Nephron progenitor cell (in vitro differentiated cells): ENCODE measurements around the gene SPRED2.

ENCODE experiments used
- DNase-seq: peaks from one replicate; pipeline ENCODE4 v3.0.0; 2021
- H3K27ac Mint-ChIP-seq: 2 replicates; pipeline ENCODE4 v1.8.0; 2021; ENCODE audit warnings: mild to moderate bottlenecking, moderate library complexity, mixed read lengths
- H3K27me3 Mint-ChIP-seq: 2 replicates; pipeline ENCODE4 v1.8.0; 2021; ENCODE audit warnings: mild to moderate bottlenecking, low read depth, mixed read lengths; ENCODE audit not compliant: poor library complexity
- H3K36me3 Mint-ChIP-seq: 2 replicates; pipeline ENCODE4 v1.8.0; 2021; ENCODE audit warnings: low read depth, mixed read lengths
- H3K4me1 Mint-ChIP-seq: 2 replicates; pipeline ENCODE4 v1.8.0; 2021; ENCODE audit warnings: mixed read lengths
- H3K4me3 Mint-ChIP-seq: 2 replicates; pipeline ENCODE4 v1.8.0; 2021; ENCODE audit warnings: mild to moderate bottlenecking, moderate library complexity, mixed read lengths
- H3K9me3 Mint-ChIP-seq: 2 replicates; pipeline ENCODE4 v1.8.0; 2021; ENCODE audit warnings: mild to moderate bottlenecking, moderate library complexity, mixed read lengths
- TF ChIP-seq, protein P1 (sequence below): fragments of 200-600 bp; sonication (generic); IDR thresholded peaks from 2 replicates; pipeline ENCODE4 v1.5.0; 2021; ENCODE audit warnings: antibody characterized with exemption

The SPRED2 gene

DNA sequence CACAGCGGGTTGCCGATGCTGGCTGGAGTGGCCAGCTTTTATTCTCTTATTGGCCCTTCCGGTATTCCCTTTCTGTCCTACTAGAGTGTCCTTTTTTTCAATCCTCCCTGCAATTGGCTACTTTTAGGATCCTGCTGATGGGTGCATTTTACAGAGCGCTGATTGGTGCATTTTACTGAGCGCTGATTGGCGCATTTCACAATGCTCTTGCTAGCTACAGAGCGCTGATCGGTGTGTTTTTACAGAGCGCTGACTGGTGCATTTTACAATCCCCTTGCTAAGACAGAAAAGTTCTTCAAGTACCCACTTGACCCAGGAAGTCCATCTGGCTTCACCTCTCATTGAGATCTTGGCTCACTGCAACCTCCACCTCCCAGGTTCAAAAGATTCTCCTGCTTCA is 44.4 kb upstream of the SPRED2 start:
- peaks cover 27% of the 10 kb centered on the region for H3K9me3 Mint-ChIP-seq
- H3K27ac Mint-ChIP-seq, result no peak overlapping the region
- H3K4me1 Mint-ChIP-seq, result no peaks in the 10 kb centered on the region
- DNase-seq, result no peak
- no peaks in the 10 kb centered on the region for H3K36me3 Mint-ChIP-seq
- TF ChIP-seq, protein P1, sequence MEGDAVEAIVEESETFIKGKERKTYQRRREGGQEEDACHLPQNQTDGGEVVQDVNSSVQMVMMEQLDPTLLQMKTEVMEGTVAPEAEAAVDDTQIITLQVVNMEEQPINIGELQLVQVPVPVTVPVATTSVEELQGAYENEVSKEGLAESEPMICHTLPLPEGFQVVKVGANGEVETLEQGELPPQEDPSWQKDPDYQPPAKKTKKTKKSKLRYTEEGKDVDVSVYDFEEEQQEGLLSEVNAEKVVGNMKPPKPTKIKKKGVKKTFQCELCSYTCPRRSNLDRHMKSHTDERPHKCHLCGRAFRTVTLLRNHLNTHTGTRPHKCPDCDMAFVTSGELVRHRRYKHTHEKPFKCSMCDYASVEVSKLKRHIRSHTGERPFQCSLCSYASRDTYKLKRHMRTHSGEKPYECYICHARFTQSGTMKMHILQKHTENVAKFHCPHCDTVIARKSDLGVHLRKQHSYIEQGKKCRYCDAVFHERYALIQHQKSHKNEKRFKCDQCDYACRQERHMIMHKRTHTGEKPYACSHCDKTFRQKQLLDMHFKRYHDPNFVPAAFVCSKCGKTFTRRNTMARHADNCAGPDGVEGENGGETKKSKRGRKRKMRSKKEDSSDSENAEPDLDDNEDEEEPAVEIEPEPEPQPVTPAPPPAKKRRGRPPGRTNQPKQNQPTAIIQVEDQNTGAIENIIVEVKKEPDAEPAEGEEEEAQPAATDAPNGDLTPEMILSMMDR, result no peak
- peaks cover 4% of the 10 kb centered on the region for H3K27me3 Mint-ChIP-seq
- H3K4me3 Mint-ChIP-seq, result no peak overlapping the region

DNA sequence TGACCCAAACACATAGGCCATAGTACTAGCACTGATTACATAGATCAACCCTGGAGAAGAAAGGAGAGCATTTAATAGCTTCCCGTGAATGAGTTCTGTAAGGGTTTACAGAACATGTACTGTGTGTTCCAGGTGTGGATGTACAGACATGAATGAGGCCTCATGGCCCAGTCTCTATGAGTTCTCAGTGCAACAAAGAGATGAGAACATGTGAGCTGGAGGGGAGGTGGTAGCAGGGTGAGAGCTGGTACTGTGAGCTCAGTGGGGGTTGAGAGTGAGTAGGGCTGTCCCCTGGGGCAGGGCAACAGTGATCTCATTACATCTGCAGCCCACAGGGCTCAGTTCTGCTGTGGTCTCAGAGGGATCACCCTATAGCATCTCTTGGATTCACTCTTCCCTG is 42.6 kb upstream of the SPRED2 start:
- no peaks in the 10 kb centered on the region for H3K4me1 Mint-ChIP-seq
- peaks cover 4% of the 10 kb centered on the region for H3K27me3 Mint-ChIP-seq
- DNase-seq, result no peak
- H3K36me3 Mint-ChIP-seq, result no peaks in the 10 kb centered on the region
- H3K4me3 Mint-ChIP-seq, result no peak overlapping the region
- no peak overlapping the region for H3K27ac Mint-ChIP-seq
- peaks cover 27% of the 10 kb centered on the region for H3K9me3 Mint-ChIP-seq
- TF ChIP-seq, protein P1, result no peak

DNA sequence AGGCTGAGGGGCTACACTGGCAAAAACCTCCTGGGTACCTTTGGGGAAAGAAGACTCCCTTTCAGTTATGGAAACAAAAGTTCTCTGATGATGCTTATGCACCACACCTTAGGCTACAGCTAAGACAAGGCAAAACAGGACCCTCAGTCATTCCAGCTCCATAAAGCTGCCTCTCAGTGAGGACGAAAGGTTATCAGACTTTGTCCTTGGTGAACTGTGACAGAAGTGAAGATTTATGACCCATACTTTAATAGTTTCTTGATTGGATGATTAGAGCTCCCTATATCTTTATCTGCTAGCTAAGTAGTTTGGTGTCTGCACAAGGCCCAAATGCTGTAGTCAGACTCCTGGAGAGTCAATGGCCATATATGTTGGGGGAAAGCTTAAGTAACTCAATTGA is 40.6 kb upstream of the SPRED2 start:
- H3K27me3 Mint-ChIP-seq, result peaks cover 4% of the 10 kb centered on the region
- H3K4me1 Mint-ChIP-seq, result no peaks in the 10 kb centered on the region
- no peak for DNase-seq
- H3K9me3 Mint-ChIP-seq, result peaks cover 27% of the 10 kb centered on the region
- no peak overlapping the region for H3K27ac Mint-ChIP-seq
- no peaks in the 10 kb centered on the region for H3K36me3 Mint-ChIP-seq
- TF ChIP-seq, protein P1, result no peak
- H3K4me3 Mint-ChIP-seq, result no peak overlapping the region

DNA sequence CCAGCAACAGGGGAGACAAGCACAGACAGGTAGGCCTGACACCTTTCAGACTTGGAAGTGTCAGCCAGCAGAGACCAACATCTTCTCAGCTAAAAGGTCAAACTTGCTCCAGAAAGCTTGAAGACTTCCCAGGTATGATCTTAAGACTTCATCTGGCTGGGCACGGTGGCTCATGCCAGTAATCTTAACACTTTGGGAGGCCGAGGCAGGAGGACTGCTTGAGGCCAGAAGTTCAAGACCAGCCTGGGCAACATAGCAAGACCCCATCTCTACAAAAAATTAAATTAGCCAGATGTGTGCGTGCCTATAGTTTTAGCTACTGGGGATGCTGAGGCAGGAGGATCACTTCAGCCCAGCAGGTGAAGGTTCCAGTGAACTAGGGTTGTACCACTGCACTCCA is 39.0 kb upstream of the SPRED2 start:
- Mint-ChIP-seq H3K27ac (no peak overlapping the region), H3K36me3 (no peaks in the 10 kb centered on the region), H3K9me3 (peaks cover 21% of the 10 kb centered on the region), H3K4me1 (no peaks in the 10 kb centered on the region), H3K4me3 (no peak overlapping the region), H3K27me3 (no peaks in the 10 kb centered on the region)
- TF ChIP-seq, protein P1, result no peak
- no peak for DNase-seq

DNA sequence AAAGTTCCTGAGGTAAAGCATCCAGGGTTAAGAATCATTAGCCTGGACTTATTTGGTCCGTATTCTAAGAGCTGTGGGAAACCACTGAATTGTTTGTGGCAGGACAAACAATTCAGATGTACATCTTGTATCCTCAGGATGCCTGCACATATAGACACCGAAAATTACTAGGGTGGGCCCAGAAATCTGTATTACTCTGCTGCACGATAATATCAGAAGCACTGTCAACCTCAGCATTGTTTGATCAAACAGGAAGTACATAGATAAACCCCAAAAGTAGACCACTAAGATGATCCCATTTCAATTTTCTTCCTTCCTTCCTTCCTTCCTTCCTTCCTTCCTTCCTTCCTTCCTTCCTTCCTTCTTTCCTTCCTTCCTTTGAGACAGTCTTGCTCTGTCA is 34.2 kb upstream of the SPRED2 start:
- Mint-ChIP-seq H3K4me1 (peaks cover 18% of the 10 kb centered on the region), H3K36me3 (peaks cover 5% of the 10 kb centered on the region), H3K27me3 (peaks cover 4% of the 10 kb centered on the region), H3K27ac (peak overlapping the region; percentile 96), H3K4me3 (no peak overlapping the region), H3K9me3 (peaks cover 5% of the 10 kb centered on the region)
- TF ChIP-seq, protein P1, result no peak
- no peak for DNase-seq

DNA sequence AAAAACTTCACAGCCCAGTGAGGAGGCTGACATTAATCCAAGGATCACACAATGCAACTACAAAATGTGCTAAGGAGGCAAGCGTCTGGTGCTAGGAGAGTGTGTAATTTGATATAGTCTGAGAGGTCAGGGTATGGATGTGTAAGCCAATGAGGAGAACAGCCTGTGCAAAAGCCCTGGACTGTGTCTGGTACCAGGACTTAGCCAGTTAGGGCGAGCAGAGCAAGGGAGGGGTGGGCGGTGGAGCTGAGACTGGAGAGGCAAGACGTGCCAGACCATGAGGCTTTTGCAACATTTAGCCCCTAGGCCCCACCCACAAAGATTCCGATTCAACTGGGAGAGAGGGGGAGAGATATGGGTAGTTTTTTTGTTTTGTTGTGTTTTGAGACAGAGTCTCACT is 33.5 kb upstream of the SPRED2 start:
- H3K27me3 Mint-ChIP-seq, result peaks cover 4% of the 10 kb centered on the region
- H3K36me3 Mint-ChIP-seq, result peaks cover 5% of the 10 kb centered on the region
- peaks cover 18% of the 10 kb centered on the region for H3K4me1 Mint-ChIP-seq
- H3K27ac Mint-ChIP-seq, result no peak overlapping the region
- TF ChIP-seq, protein P1, result no peak
- H3K4me3 Mint-ChIP-seq, result no peak overlapping the region
- peak; percentile 24 for DNase-seq
- H3K9me3 Mint-ChIP-seq, result peaks cover 10% of the 10 kb centered on the region
